Upper lobe of left lung (tissue), 6 donors: Measurements from ENCODE around the gene PRKD1. TPM values are rescaled to one million over a fixed set of nuclear protein-coding genes. Genes with fewer than 3 reads are reported as not detected.

ENCODE experiments used
- ATAC-seq, 2 donors: fragments of 200-7000 bp; cut with Tn5 transposase; one replicate each; pipeline ENCODE4 v1.9.1; 2022; ENCODE audit warnings: mild to moderate bottlenecking in 2 of 2, moderate library complexity in 2 of 2; ENCODE audit not compliant: low FRiP score in 2 of 2
- DNase-seq, 2 donors: peaks; one replicate each; pipeline ENCODE4 v3.0.0-alpha.2; 2019 to 2020
- H3K27ac ChIP-seq, 4 donors: fragments of 200-600 bp; sonication (generic); one replicate each; pipeline ENCODE4 v1.5.1; 2016 to 2019
- H3K27me3 ChIP-seq, 4 donors: fragments of 200-600 bp; sonication (generic); one replicate each; pipeline ENCODE4 v1.5.1; 2017 to 2019
- H3K36me3 ChIP-seq, 4 donors: fragments of 200-600 bp; sonication (generic); one replicate each; pipeline ENCODE4 v1.5.1; 2016 to 2019
- H3K4me1 ChIP-seq, 4 donors: fragments of 200-600 bp; sonication (generic); one replicate each; pipeline ENCODE4 v1.5.1; 2018 to 2019
- H3K4me3 ChIP-seq, 4 donors: fragments of 200-600 bp; sonication (generic); one replicate each; pipeline ENCODE4 v1.5.1; 2017 to 2019; ENCODE audit warnings: mild to moderate bottlenecking in 2 of 4, moderate library complexity in 1 of 4
- H3K9me3 ChIP-seq, 4 donors: fragments of 200-600 bp; sonication (generic); one replicate each; pipeline ENCODE4 v1.5.1; 2018 to 2019
- EP300 ChIP-seq, 4 donors: sonication (generic); formaldehyde crosslinking; IDR thresholded peaks; one replicate each; pipeline ENCODE4 v1.5.1; 2017; ENCODE audit warnings: antibody characterized with exemption in 4 of 4, control low read depth in 2 of 4
- POLR2A ChIP-seq, 4 donors: fragments of 450-650 bp; IDR thresholded peaks; one replicate each; pipeline ENCODE4 v1.5.1; 2016 to 2017; ENCODE audit warnings: antibody characterized with exemption in 4 of 4, mild to moderate bottlenecking in 2 of 4
- POLR2AphosphoS5 ChIP-seq, 2 donors: sonication (generic); formaldehyde crosslinking; IDR thresholded peaks; one replicate each; pipeline ENCODE4 v1.5.1; 2017; ENCODE audit warnings: antibody characterized with exemption in 2 of 2
- WGBS, 2 donors: methylation state at CpG; one replicate each; pipeline ENCODE4 v1.1.5; 2017 to 2018; 5-methylcytosine and 5-hydroxymethylcytosine counted together
- total RNA-seq, 6 donors: library from RNA; depleted of rRNA in 4 of 6; stranded (reverse); fragments of >200 nt in 4 of 6; gene quantifications; one replicate each; pipeline versions ENCODE4 v1.1.0 to v1.2.1, GENCODE V29; 2016 to 2021
- TF ChIP-seq, protein P1 (sequence below), 6 experiments: fragments of 450-650 bp in 4 of 6; fragments of 200-600 bp in 2 of 6; sonication (generic) in 2 of 6; IDR thresholded peaks; one replicate each; pipeline ENCODE4 v1.5.1; 2016 to 2019; ENCODE audit warnings: antibody characterized with exemption in 6 of 6
- donor health status: DM: no; HTN: no; CAD: no; lungs with moderate emphysema.
- donor health status: DM: no; HTN: yes; CAD: no; lungs with severe emphysema.

The PRKD1 gene
- total RNA-seq, 6 donors from 2014 or later = 12.2 to 32.5 (median 15.2) TPM

DNA sequence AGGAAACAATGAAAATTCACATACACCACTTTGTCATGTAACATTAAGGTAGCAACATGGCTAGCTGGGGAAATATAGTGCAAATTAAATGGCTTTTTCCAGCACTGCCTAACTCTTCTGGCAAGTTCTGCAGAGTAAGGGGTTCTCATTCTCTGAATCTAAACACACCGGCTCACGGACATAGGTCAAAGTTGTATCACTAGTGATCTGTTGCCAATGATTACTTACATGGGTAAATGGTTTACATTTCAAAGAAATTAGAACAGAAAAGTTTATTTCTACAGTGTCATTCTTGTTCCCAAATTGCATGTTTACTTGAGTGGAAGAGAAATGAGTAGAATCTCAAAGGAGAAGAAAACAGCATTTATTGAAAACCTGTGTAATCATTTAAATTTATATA is 381.9 kb downstream of the PRKD1 start:
- Histone ChIP-seq H3K27ac (no peak overlapping the region), H3K27me3 (no peaks in the 10 kb centered on the region), H3K4me1 (no peaks in the 10 kb centered on the region), H3K9me3 (no peaks in the 10 kb centered on the region), H3K4me3 (no peak overlapping the region), H3K36me3 (no peaks in the 10 kb centered on the region)
- 49 to 70% methylated on average over 2 of the region's 2 CpGs for WGBS, 2 donors
- TF ChIP-seq EP300 (IDR thresholded peaks at IDR 0.05) (no peak), POLR2AphosphoS5 (IDR thresholded peaks at IDR 0.05) (no peak), POLR2A (IDR thresholded peaks at IDR 0.05) (no peak)
- TF ChIP-seq, protein P1, sequence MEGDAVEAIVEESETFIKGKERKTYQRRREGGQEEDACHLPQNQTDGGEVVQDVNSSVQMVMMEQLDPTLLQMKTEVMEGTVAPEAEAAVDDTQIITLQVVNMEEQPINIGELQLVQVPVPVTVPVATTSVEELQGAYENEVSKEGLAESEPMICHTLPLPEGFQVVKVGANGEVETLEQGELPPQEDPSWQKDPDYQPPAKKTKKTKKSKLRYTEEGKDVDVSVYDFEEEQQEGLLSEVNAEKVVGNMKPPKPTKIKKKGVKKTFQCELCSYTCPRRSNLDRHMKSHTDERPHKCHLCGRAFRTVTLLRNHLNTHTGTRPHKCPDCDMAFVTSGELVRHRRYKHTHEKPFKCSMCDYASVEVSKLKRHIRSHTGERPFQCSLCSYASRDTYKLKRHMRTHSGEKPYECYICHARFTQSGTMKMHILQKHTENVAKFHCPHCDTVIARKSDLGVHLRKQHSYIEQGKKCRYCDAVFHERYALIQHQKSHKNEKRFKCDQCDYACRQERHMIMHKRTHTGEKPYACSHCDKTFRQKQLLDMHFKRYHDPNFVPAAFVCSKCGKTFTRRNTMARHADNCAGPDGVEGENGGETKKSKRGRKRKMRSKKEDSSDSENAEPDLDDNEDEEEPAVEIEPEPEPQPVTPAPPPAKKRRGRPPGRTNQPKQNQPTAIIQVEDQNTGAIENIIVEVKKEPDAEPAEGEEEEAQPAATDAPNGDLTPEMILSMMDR (IDR thresholded peaks at IDR 0.05) = no peak
- ATAC-seq (no peak), DNase-seq (no peak)

DNA sequence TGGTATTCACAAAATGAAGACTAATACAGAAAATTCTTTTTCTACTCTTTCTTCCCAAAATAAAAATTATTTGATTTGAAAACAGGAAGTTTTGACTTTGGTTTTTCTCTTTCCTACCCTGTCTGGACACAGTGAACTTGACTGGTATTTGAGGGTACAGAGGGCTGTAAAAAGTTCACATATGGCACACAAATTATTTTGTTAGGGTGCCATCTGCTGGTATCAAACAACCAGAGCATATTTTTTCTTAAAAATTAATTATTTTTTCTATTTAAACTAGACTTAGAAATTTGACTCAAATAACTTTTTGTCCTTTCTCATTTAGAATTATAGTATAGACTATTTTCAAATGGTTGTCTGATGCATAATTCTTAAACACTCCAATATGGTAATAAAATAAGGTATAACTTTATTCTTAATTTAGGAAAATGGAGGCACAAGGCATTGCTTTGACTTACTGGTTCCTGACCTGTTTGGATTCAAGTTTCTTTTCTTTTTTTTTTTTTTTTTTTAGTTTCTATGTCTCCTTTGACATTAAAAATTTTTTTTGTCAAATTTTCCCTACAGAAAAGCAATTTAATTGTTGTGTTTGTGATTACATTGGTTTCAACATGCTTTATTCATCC is 390.6 kb downstream of the PRKD1 start:
- Histone ChIP-seq H3K27me3 (no peaks in the 10 kb centered on the region), H3K4me1 (no peaks in the 10 kb centered on the region), H3K36me3 (no peaks in the 10 kb centered on the region), H3K4me3 (no peak overlapping the region), H3K27ac (no peak overlapping the region), H3K9me3 (no peaks in the 10 kb centered on the region)
- TF ChIP-seq POLR2A (IDR thresholded peaks at IDR 0.05) (no peak), EP300 (IDR thresholded peaks at IDR 0.05) (no peak)
- TF ChIP-seq, protein P1 (IDR thresholded peaks at IDR 0.05) = peak in 1 of 6 experiments; percentile 7
- DNase-seq (no peak), ATAC-seq (no peak)

DNA sequence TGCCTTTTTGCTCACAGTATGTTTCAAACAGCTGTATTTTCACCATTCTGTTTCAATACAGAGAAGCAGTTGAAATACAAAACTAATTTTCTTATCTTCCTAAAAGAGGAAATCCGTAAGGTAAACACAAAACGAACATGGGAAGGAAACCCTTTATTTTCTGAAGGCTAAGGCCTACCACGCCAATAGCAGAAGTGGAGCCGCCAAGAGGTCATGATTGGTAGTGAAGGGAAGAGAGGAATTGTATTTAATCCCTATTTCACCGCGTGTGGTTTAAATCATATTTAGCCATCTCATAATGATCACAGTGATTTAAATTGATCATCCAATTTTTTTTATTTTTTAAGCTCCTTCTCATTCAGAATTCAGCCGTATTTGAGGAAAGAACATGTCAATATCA is 398.2 kb downstream of the PRKD1 start:
- H3K27me3 ChIP-seq = no peaks in the 10 kb centered on the region
- TF ChIP-seq EP300 (IDR thresholded peaks at IDR 0.05) (no peak), POLR2A (IDR thresholded peaks at IDR 0.05) (no peak), POLR2AphosphoS5 (IDR thresholded peaks at IDR 0.05) (no peak)
- TF ChIP-seq, protein P1 (IDR thresholded peaks at IDR 0.05) = no peak
- H3K4me1 ChIP-seq = no peaks in the 10 kb centered on the region
- ATAC-seq = no peak
- no peaks in the 10 kb centered on the region for H3K36me3 ChIP-seq
- 48 to 54% methylated on average over 7 of the region's 7 CpGs for WGBS, 2 donors
- no peaks in the 10 kb centered on the region for H3K9me3 ChIP-seq
- DNase-seq = no peak
- no peak overlapping the region for H3K4me3 ChIP-seq
- no peak overlapping the region for H3K27ac ChIP-seq

DNA sequence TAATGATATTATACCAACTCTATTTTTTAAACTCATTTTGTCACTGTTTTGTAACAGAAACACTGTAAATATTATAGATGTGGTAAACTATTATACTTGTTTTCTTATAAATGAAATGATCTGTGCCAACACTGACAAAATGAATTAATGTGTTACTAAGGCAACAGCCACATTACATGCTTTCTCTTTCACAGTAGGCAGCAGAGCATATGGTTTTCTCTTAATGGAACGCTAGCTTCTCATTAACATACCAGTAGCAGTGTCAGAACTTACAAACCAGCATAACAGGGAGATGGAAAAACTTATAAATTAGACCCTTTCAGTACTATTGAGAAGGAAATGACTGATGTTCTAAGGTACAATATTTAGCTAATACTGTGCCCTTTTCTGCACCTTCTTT is 398.8 kb downstream of the PRKD1 start:
- TF ChIP-seq POLR2AphosphoS5 (IDR thresholded peaks at IDR 0.05) (no peak), EP300 (IDR thresholded peaks at IDR 0.05) (no peak), POLR2A (IDR thresholded peaks at IDR 0.05) (no peak)
- TF ChIP-seq, protein P1 (IDR thresholded peaks at IDR 0.05) = no peak
- no peak for DNase-seq
- Histone ChIP-seq H3K9me3 (no peaks in the 10 kb centered on the region), H3K27me3 (no peaks in the 10 kb centered on the region), H3K4me3 (no peak overlapping the region), H3K27ac (no peak overlapping the region), H3K4me1 (no peaks in the 10 kb centered on the region), H3K36me3 (no peaks in the 10 kb centered on the region)
- ATAC-seq = no peak
- 24 to 32% methylated on average over 1 of the region's 1 CpG for WGBS, 2 donors

DNA sequence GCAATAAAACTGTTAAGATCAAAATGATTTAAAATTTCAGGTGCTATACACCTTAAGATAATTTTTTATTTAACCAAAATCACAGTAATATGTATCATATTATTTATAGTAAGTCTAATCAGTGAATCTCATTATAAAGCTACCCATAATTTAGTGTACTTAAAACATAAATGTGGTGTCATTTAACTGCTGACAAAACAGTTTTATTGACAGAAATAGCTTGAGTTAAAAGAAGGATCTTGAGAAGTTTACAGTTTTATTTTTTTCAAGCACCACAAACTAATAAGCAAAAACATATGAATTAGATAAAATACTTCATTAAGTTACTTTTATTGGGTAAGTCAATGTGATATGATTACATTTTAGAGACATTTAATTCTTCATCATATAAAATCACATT is 400.4 kb downstream of the PRKD1 start:
- H3K9me3 ChIP-seq = no peaks in the 10 kb centered on the region
- H3K4me3 ChIP-seq = no peak overlapping the region
- no peaks in the 10 kb centered on the region for H3K27me3 ChIP-seq
- no peak overlapping the region for H3K27ac ChIP-seq
- DNase-seq (no peak), ATAC-seq (no peak)
- TF ChIP-seq EP300 (IDR thresholded peaks at IDR 0.05) = no peak
- no peak for TF ChIP-seq POLR2A (IDR thresholded peaks at IDR 0.05)
- TF ChIP-seq, protein P1 (IDR thresholded peaks at IDR 0.05) = no peak
- no peak for TF ChIP-seq POLR2AphosphoS5 (IDR thresholded peaks at IDR 0.05)
- no peaks in the 10 kb centered on the region for H3K4me1 ChIP-seq
- no peaks in the 10 kb centered on the region for H3K36me3 ChIP-seq
